ENCODE data around the gene COG3.

The COG3 gene

DNA sequence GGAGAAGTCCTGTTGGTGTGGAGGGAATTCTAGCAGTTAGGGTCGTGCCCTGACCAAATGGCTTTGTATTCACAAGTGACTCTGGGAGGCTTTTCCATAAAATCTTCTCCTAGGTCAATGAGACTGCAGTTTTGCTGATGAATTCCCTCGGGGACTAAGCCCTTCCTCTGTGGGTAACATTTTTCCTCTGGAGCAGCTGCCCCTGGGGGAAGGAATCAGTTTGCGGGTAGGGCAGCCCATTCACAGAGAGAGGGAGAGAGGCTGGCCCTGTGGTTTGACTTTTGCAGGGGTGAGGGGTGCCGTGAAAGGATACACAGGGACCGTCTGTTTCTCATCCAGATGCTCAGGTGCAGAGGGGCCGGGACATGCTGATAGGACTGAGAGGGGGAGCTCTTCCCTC lies 83.5 kb downstream of the COG3 start:
- DNase-seq: no peak

DNA sequence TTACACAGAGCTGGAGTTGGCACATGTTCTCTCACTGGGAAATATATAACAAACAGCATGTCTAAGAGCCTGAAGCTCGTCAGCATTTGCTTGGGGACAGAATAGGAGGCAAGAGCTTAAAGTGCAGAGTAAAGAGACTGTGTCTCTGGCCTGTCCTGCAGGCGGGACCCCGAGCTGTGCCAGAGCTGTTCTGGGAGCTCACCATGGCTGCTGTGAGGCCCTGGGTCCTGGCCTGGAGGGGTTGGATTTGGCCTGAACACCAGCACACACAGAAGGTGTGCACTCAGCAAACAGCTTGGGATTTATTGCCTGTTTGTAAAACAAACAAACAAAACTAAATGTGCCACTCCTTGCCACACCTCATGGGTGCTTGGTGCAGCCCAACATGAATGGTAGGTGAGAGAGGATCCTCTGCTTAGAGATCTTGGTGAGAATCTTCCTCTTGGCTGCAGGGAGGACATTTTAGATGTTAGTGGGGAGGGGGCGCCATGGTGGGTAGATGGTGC lies 89.9 kb downstream of the COG3 start:
- DNase-seq: no peak

DNA sequence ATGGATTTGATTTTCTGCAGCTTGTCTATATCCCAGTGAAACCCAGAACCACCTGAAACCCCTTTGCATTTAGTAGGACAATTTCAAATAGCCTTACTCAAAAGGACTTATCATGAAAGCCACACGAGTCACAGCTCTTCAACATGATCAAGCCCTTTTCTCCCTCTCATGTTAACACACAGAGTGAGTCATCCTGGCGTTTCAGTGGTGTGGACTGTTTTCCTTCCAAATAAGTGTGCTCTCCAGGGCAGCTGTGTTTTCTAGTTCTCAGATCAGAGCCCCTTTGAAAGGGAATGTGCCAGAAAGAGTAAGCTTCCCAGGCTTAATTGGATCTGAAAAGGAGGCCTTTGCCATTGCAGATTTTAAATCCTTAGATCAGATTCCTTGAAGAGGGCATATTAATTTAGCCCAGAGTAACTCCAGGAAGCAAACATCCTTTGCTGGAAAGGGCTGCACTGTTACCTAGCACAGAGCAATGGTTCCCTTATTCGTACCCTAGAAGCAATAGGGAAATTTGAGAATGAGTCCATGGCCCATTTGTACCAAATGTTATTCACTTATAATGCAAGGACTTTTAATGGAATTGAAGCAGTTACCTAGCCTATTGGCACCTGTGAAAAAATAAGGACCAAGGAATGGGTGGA lies 99.5 kb downstream of the COG3 start:
- peak; percentile 57 for DNase-seq

DNA sequence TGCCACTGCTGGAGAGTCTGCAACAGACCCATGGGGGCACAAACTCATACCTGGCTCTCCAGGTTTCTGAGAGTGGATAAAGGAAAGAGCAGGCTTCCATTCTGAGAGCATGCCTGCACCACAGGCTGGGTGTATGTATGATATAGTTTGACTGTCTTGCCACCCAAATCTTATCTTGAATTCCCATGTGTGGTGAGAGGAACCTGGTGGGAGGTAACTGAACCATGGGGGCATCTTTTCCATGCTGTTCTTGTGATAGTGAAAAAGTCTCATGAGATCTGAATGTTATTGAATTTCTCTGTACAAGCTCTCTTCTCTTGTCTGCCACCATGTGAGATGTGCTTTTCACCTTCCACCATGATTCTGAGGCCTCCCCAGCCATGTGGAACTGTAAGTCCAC lies 100.6 kb downstream of the COG3 start:
- no peak for DNase-seq

DNA sequence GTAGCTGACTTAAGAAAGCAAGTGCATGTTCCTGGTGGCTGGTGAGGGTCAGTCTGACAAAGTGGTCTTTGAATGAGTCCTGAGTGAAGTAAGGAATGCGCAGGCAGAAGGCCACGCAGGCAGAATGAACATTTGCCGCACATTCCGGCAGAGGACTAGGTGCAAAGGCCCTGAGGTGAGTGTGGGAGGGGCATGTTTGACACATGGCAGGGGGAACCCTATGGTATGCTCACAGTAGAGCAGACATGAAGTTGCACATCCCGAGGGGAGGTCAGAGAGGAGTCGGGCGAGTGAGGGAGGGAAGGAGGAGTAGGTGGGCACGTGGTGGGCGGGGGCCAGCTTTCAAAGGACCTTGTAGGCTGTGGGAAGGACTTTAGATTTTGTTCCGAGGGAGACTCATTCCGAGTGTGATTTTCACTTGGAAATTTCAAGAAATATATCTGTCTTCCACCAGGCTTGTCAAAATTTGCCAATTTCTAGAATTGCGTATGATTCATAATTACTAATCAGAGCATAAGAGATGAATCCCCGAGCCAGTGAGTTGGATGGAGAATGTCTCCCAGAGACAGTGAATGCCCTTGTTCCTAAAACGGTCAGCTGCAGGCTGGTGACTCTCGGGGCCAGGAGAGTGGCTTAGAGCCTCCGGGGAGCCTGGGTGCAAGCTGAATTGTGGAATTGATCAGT lies 110.5 kb downstream of the COG3 start:
- no peak for DNase-seq

DNA sequence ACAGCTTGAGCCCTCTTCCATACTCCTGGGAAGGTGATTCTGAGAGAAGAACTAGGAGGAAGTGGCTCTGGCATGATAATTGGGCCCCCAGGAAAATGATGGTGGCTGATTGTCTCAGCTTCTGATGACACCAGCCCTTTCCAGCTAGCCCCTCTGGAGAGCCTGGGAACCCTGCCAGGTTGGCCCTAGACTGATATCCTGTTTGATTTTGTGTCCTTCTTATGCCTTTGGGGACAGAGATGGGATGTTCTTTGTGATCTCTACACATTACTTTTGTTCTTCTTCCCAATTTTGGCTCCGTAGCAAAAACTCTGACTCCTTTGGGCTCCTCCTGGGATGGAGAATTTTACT lies 111.1 kb downstream of the COG3 start:
- peak; percentile 24 for DNase-seq

DNA sequence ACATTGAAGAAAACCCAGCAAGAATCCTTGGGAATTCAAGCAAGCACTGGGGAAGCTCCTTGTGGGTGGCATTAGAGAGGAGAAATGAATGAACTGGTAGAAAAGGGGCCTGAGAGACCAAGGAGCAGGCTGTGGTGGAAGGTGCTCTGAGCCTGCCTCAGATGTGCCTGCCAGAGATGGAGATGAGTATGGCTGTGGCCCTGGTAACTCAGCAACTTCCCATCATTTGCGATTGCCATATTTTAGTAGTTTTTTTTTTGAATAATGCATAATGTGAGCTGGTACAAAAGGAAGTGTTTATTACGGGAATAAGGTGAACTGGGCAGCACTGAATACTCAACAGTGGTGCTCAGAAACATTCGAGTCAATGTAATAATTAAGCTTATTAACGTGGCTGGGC lies 111.7 kb downstream of the COG3 start:
- DNase-seq: no peak

DNA sequence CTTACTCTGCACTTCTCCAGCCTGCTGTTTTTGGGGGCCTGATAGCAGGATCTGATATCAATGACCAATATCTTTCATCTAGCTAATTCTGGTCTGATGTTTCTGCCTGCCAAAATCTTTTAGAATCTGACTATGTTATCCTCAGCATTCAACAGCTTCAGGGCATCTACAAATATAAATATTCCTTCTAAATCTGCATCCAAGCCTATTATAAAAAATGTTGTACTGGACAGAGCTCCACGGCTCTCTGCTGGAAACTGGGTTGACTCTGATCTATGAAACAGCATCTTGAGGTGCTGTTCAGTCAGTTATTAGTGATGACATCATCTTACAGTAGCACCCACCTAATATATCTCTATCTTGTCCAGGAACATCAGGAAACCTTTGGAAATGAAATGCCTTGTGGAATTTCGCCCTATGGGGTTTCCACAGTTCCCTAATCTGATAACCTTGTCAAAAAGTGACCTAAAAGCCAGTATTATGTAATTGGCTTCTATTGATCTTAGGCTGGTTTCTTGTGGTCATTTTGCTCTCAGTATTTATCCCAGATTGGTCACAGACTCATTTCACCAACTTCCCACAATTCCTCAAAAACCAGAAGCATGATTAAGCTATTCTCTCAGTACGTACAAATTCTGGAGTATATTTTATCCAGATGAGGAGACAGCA lies 117.8 kb downstream of the COG3 start:
- no peak for DNase-seq

DNA sequence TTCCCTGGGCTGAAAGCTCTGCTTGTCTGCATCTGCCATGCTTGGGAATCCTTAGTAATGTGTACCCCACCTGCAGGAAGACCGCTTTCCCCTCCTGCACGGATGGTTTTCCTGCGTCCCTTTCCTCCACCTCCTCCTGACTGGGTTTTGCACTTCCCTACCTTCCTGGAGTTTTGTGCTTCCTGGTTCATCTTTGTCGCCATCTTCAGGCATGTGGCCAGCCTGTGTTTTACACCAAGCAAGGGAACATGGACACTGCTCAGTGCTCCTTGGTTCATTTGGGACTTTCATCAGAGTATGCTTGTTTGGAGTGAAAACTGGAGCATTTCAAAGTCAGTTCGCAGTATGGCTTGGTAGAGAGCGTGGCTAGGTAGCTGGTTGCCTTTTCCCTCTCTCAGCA lies 120.1 kb downstream of the COG3 start:
- no peak for DNase-seq
